HepG2 (cell line): ENCODE results near the gene NTRK2.
A peak's percentile ranks its signal among the peaks of the same experiment; 100 is the strongest.

Experiments used
- AFF4 ChIP-seq: sonication (generic); formaldehyde crosslinking; IDR thresholded peaks from 2 replicates; pipeline ENCODE4 v1.4.0; 2020; ENCODE audit warnings: missing genetic modification reagents
- ATF6 ChIP-seq: sonication (generic); formaldehyde crosslinking; conservative IDR thresholded peaks from 2 replicates; pipeline ENCODE4 v1.4.0; 2020; ENCODE audit warnings: missing genetic modification reagents
- CEBPB ChIP-seq: IDR thresholded peaks from 2 replicates; pipeline ENCODE4 v1.6.1; 2011; ENCODE audit warnings: low read depth, low read length, improper control_type of control experiment, borderline replicate concordance
- CREM ChIP-seq, 2 experiments: sonication (generic) in 1 of 2; formaldehyde crosslinking in 1 of 2; IDR thresholded peaks; 2 replicates each; pipeline versions ENCODE4 v1.4.0 to v1.6.1; 2016 to 2020; ENCODE audit warnings: antibody characterized with exemption in 1 of 2, mild to moderate bottlenecking in 1 of 2, missing genetic modification reagents in 1 of 2
- PATZ1 ChIP-seq: sonication (generic); formaldehyde crosslinking; IDR thresholded peaks from 2 replicates; pipeline ENCODE4 v1.4.0; 2020; ENCODE audit warnings: missing genetic modification reagents

GRCh38 chr9:84850830-84851392, 181.4 kb downstream of the NTRK2 start:
- TF ChIP-seq ATF6 (CRISPR knock-in tag): no peak
- no peak for TF ChIP-seq PATZ1
- TF ChIP-seq AFF4 (CRISPR knock-in tag): no peak
- no peak for TF ChIP-seq CREM (IDR thresholded peaks at IDR 0.05)
- no peak for TF ChIP-seq CREM (CRISPR knock-in tag; IDR thresholded peaks at IDR 0.05)
- TF ChIP-seq CEBPB: peak; percentile 89
